Duodenal mucosa (tissue), 2 donors: Measurements from ENCODE around the gene FBXL16.

Experiments used
- H3K27ac ChIP-seq: one replicate; pipeline ENCODE4 v1.7.0; 2013; ENCODE audit warnings: low read depth, low read length
- H3K27me3 ChIP-seq, 2 donors: one replicate each; pipeline ENCODE4 v1.7.0; 2013; ENCODE audit warnings: low read length in 2 of 2, control low read depth in 1 of 2; ENCODE audit not compliant: insufficient read depth in 2 of 2, control insufficient read depth in 1 of 2
- H3K36me3 ChIP-seq, 2 donors: one replicate each; pipeline ENCODE4 v1.7.0; 2013; ENCODE audit warnings: low read length in 2 of 2, control low read depth in 1 of 2; ENCODE audit not compliant: insufficient read depth in 2 of 2, control insufficient read depth in 1 of 2
- H3K4me1 ChIP-seq, 2 donors: one replicate each; pipeline ENCODE4 v1.7.0; 2013; ENCODE audit warnings: low read length in 2 of 2, control low read depth in 1 of 2; ENCODE audit not compliant: insufficient read depth in 2 of 2, control insufficient read depth in 1 of 2
- H3K4me3 ChIP-seq, 2 donors: one replicate each; pipeline ENCODE4 v1.7.0; 2013; ENCODE audit warnings: low read length in 2 of 2, low read depth in 1 of 2
- H3K9ac ChIP-seq, 2 donors: one replicate each; pipeline ENCODE4 v1.7.0; 2013; ENCODE audit warnings: low read length in 2 of 2, low read depth in 1 of 2
- H3K9me3 ChIP-seq, 2 donors: one replicate each; pipeline ENCODE4 v1.7.0; 2013; ENCODE audit warnings: low read length in 2 of 2, control low read depth in 1 of 2; ENCODE audit not compliant: control insufficient read depth in 1 of 2

The FBXL16 gene

GRCh38 chr16:728131-728889, 22.7 kb upstream of the FBXL16 start:
- Histone ChIP-seq H3K4me3 (peak overlapping the region; percentile 29 to 54), H3K36me3 (peaks cover 9% of the 10 kb centered on the region in 2 donors), H3K27me3 (peaks cover 15 to 22% of the 10 kb centered on the region in 2 donors), H3K4me1 (peaks cover 0 to 18% of the 10 kb centered on the region in 2 donors), H3K27ac (no peak overlapping the region), H3K9ac (no peak overlapping the region), H3K9me3 (no peaks in the 10 kb centered on the region)

GRCh38 chr16:727291-727977, 21.8 kb upstream of the FBXL16 start:
- H3K36me3 ChIP-seq = peaks cover 4 to 6% of the 10 kb centered on the region in 2 donors
- H3K4me1 ChIP-seq = peaks cover 0 to 18% of the 10 kb centered on the region in 2 donors
- H3K27ac ChIP-seq = no peak overlapping the region
- peak overlapping the region; percentile 59 to 61 for H3K4me3 ChIP-seq
- peaks cover 15 to 22% of the 10 kb centered on the region in 2 donors for H3K27me3 ChIP-seq
- H3K9ac ChIP-seq = peak overlapping the region in 1 of 2 donors; percentile 18
- H3K9me3 ChIP-seq = no peaks in the 10 kb centered on the region

GRCh38 chr16:726438-727290, 21.1 kb upstream of the FBXL16 start, which contains the start of the genes CCDC78 and HAGHL:
Gene CCDC78, minus strand, starts transcription at chr16:726443. Its CDS starts 76 bp downstream, at chr16:726367.
Gene HAGHL, plus strand, starts transcription at chr16:727106. Its CDS starts 404 bp downstream, at chr16:727510.
- H3K27ac ChIP-seq = no peak within 1 kb of the TSS
- H3K9me3 ChIP-seq = no peaks in the 10 kb centered on the region
- peaks cover 15 to 22% of the 10 kb centered on the region in 2 donors for H3K27me3 ChIP-seq
- peaks cover 0 to 4% of the 10 kb centered on the region in 2 donors for H3K36me3 ChIP-seq
- H3K9ac ChIP-seq = peak within 1 kb of the TSS in 1 of 2 donors; percentile 18
- H3K4me1 ChIP-seq = peaks cover 0 to 22% of the 10 kb centered on the region in 2 donors
- peak within 1 kb of the TSS; percentile 59 to 61 for H3K4me3 ChIP-seq

DNA sequence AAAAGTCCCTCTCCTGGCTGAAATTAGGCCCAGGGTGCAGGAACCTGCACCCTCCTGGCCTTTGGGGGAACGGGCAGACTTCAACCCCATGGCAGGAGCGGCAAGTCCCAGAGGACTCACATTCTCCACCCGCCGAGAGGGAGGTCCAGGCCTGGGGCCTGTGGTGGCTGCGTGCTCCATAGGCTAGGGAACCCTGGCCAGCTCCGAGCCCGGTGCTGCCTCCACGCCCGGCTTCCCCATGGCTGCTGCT, 20.5 kb upstream of the FBXL16 start:
- Histone ChIP-seq H3K36me3 (no peaks in the 10 kb centered on the region), H3K27ac (no peak overlapping the region), H3K4me1 (peaks cover 0 to 23% of the 10 kb centered on the region in 2 donors), H3K9ac (no peak overlapping the region), H3K27me3 (peaks cover 15 to 22% of the 10 kb centered on the region in 2 donors), H3K4me3 (peak overlapping the region in 1 of 2 donors; percentile 40), H3K9me3 (no peaks in the 10 kb centered on the region)

- Histone ChIP-seq H3K9me3 (no peaks in the 10 kb centered on the region), H3K4me3 (no peak overlapping the region), H3K9ac (no peak overlapping the region), H3K36me3 (no peaks in the 10 kb centered on the region), H3K27ac (no peak overlapping the region), H3K4me1 (peaks cover 0 to 24% of the 10 kb centered on the region in 2 donors), H3K27me3 (peaks cover 15 to 22% of the 10 kb centered on the region in 2 donors)
These were observed 20.0 kb upstream of the FBXL16 start for GRCh38 chr16:725463-726187.

DNA sequence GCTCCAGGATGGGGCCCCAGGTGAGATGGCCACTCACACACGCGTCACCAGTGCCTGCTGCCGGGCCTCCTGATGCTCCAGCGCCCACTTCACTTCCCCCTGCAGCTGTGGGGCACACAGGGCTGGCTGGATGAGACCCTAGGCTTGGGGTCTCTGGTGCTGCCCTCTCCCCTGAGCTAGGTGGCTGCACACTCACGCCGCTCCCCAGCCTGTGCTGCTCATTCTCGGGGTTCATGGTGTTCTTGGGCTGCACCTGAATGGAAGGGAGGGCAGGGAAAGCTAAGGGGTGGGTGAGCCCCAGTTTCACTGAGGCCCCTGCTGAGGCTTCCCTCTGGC, 19.4 kb upstream of the FBXL16 start:
- Histone ChIP-seq H3K27ac (no peak overlapping the region), H3K36me3 (no peaks in the 10 kb centered on the region), H3K9me3 (no peaks in the 10 kb centered on the region), H3K4me3 (no peak overlapping the region), H3K9ac (no peak overlapping the region), H3K4me1 (peaks cover 4 to 30% of the 10 kb centered on the region in 2 donors), H3K27me3 (peaks cover 15 to 22% of the 10 kb centered on the region in 2 donors)

GRCh38 chr16:724188-725040, 18.8 kb upstream of the FBXL16 start:
- no peak overlapping the region for H3K9ac ChIP-seq
- H3K4me3 ChIP-seq = no peak overlapping the region
- peaks cover 15 to 22% of the 10 kb centered on the region in 2 donors for H3K27me3 ChIP-seq
- no peaks in the 10 kb centered on the region for H3K9me3 ChIP-seq
- H3K27ac ChIP-seq = no peak overlapping the region
- H3K36me3 ChIP-seq = no peaks in the 10 kb centered on the region
- peaks cover 8 to 35% of the 10 kb centered on the region in 2 donors for H3K4me1 ChIP-seq

DNA sequence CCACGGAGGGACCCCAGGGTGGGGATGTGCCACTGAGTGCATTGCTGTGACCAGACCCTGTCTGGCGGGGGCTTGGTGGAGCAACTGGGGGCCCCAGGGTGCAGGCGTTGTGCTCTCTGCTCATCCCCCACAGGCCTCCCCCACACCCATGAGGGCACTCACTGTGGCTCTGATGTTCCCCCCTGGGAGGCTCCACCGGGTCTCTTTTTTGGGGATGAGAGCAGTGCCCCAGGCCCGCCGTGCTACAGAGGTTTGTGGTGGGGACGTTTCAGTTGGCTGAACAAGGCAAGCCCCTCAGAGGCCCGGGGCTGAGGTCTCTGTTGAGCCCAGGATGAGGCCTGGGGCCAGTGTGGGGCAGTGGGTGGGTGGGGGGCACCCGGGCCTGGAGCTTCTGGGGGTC, 18.1 kb upstream of the FBXL16 start:
- no peaks in the 10 kb centered on the region for H3K9me3 ChIP-seq
- no peak overlapping the region for H3K9ac ChIP-seq
- H3K4me3 ChIP-seq = no peak overlapping the region
- no peaks in the 10 kb centered on the region for H3K36me3 ChIP-seq
- H3K4me1 ChIP-seq = peaks cover 15 to 42% of the 10 kb centered on the region in 2 donors
- H3K27me3 ChIP-seq = peaks cover 15 to 22% of the 10 kb centered on the region in 2 donors
- H3K27ac ChIP-seq = no peak overlapping the region
